ENCODE measurements around the gene TEAD3. TPM values are rescaled to one million over a fixed set of nuclear protein-coding genes. Genes with fewer than 3 reads are reported as not detected.

The TEAD3 gene
- total RNA-seq, 1 donor: 11.2 TPM

DNA sequence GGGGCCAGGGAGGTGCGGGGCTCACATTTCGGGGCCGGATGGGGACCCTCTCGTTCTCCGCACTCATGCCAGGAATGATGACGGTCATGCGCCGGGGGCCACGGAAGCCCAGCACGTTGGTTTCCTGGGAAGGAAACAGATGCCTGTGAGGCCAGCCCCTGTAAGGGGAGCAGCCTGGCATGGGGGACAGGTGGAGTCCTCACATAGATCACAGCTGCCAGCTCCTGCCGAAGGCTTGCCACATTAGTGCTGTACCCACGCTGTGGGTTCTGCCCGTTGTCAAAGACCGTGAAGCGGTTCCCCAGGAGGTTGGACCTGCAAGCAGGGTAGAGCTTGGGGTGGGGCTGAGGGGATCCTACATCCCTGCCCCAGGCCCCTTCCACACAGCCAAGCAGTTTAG, 6.7 kb upstream of the TEAD3 start:
- peaks cover 6% of the 10 kb centered on the region for H3K4me1 ChIP-seq (ENCODE audit: insufficient read depth, low read length)
- H3K36me3 ChIP-seq (ENCODE audit: insufficient read depth, low read length): no peaks in the 10 kb centered on the region
- no peak overlapping the region for H3K4me3 ChIP-seq (ENCODE audit: insufficient read depth, low read length)
- no peak overlapping the region for H3K27ac ChIP-seq (ENCODE audit: low read depth, low read length)
- H4K20me1 ChIP-seq (ENCODE audit: insufficient read depth, low read length): peaks cover 3% of the 10 kb centered on the region
- H3K79me2 ChIP-seq (ENCODE audit: insufficient read depth, low read length): no peaks in the 10 kb centered on the region
- peaks cover 27% of the 10 kb centered on the region for H3K27me3 ChIP-seq (ENCODE audit: insufficient read depth, low read length)
- TF ChIP-seq, protein P1, sequence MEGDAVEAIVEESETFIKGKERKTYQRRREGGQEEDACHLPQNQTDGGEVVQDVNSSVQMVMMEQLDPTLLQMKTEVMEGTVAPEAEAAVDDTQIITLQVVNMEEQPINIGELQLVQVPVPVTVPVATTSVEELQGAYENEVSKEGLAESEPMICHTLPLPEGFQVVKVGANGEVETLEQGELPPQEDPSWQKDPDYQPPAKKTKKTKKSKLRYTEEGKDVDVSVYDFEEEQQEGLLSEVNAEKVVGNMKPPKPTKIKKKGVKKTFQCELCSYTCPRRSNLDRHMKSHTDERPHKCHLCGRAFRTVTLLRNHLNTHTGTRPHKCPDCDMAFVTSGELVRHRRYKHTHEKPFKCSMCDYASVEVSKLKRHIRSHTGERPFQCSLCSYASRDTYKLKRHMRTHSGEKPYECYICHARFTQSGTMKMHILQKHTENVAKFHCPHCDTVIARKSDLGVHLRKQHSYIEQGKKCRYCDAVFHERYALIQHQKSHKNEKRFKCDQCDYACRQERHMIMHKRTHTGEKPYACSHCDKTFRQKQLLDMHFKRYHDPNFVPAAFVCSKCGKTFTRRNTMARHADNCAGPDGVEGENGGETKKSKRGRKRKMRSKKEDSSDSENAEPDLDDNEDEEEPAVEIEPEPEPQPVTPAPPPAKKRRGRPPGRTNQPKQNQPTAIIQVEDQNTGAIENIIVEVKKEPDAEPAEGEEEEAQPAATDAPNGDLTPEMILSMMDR (IDR thresholded peaks at IDR 0.05; ENCODE audit: extremely low read depth, low read depth, low read length): no peak
- peak; percentile 37 for DNase-seq (ENCODE audit: insufficient read length, low spot score, missing footprints)
- H3K4me2 ChIP-seq (ENCODE audit: insufficient read depth, low read length): no peak overlapping the region
- H3K9me3 ChIP-seq (ENCODE audit: low read depth, low read length): no peaks in the 10 kb centered on the region
- no peak overlapping the region for H2AFZ ChIP-seq (ENCODE audit: low read length)

DNA sequence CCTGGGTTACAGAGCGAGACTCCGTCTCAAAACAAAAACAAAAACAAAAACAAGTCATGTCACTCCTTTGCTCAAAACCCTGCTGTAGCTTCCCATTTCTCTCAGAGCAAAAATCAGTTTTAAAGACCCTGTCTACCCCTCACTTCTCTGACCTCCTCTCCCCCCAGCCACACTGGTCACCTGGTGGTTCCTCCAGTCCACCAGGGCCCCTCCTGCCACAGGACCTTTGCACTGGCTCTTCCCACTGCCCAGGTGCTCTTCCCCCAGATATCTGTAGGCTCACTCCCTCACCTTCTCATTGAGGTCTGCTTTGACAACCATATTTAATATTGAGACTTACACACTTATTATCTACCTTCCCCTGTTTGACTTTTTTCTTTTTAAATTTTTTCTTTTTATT, 4.9 kb upstream of the TEAD3 start:
- H2AFZ ChIP-seq (ENCODE audit: low read length): no peak overlapping the region
- H3K9me3 ChIP-seq (ENCODE audit: low read depth, low read length): no peaks in the 10 kb centered on the region
- peaks cover 6% of the 10 kb centered on the region for H3K4me1 ChIP-seq (ENCODE audit: insufficient read depth, low read length)
- peaks cover 3% of the 10 kb centered on the region for H4K20me1 ChIP-seq (ENCODE audit: insufficient read depth, low read length)
- no peaks in the 10 kb centered on the region for H3K79me2 ChIP-seq (ENCODE audit: insufficient read depth, low read length)
- H3K27ac ChIP-seq (ENCODE audit: low read depth, low read length): no peak overlapping the region
- H3K36me3 ChIP-seq (ENCODE audit: insufficient read depth, low read length): no peaks in the 10 kb centered on the region
- no peak overlapping the region for H3K4me3 ChIP-seq (ENCODE audit: insufficient read depth, low read length)
- TF ChIP-seq, protein P1 (IDR thresholded peaks at IDR 0.05; ENCODE audit: extremely low read depth, low read depth, low read length): no peak
- H3K27me3 ChIP-seq (ENCODE audit: insufficient read depth, low read length): peaks cover 21% of the 10 kb centered on the region
- H3K4me2 ChIP-seq (ENCODE audit: insufficient read depth, low read length): no peak overlapping the region
- DNase-seq (ENCODE audit: insufficient read length, low spot score, missing footprints): peak; percentile 36

DNA sequence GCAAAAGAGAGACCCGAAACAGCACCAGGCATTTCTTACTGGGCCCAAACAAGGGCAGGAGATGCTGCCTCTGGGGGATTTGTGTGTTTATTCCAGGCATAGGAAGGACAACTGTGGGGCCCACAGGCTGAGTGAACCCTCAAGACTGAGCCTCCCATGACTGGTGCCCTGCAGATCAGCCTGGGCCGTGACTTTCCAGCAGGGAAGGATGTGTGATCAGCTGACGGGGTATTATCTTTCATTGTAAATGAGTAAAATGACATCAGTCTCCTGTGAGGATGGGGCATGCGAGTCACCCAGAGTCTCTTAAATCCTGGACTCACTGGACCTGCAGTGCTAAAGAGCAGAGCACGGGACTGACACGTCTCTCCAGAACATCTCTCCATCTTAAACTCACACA, 3.9 kb upstream of the TEAD3 start:
- Histone ChIP-seq H3K36me3 (ENCODE audit: insufficient read depth, low read length) (no peaks in the 10 kb centered on the region), H4K20me1 (ENCODE audit: insufficient read depth, low read length) (peaks cover 5% of the 10 kb centered on the region), H3K79me2 (ENCODE audit: insufficient read depth, low read length) (peaks cover 5% of the 10 kb centered on the region), H3K4me2 (ENCODE audit: insufficient read depth, low read length) (no peak overlapping the region), H3K9me3 (ENCODE audit: low read depth, low read length) (no peaks in the 10 kb centered on the region), H3K27ac (ENCODE audit: low read depth, low read length) (no peak overlapping the region), H3K27me3 (ENCODE audit: insufficient read depth, low read length) (peaks cover 13% of the 10 kb centered on the region), H3K4me1 (ENCODE audit: insufficient read depth, low read length) (peaks cover 9% of the 10 kb centered on the region), H3K4me3 (ENCODE audit: insufficient read depth, low read length) (no peak overlapping the region), H2AFZ (ENCODE audit: low read length) (peak overlapping the region; percentile 29)
- DNase-seq (ENCODE audit: insufficient read length, low spot score, missing footprints): peak; percentile 91
- TF ChIP-seq, protein P1 (IDR thresholded peaks at IDR 0.05; ENCODE audit: extremely low read depth, low read depth, low read length): no peak

DNA sequence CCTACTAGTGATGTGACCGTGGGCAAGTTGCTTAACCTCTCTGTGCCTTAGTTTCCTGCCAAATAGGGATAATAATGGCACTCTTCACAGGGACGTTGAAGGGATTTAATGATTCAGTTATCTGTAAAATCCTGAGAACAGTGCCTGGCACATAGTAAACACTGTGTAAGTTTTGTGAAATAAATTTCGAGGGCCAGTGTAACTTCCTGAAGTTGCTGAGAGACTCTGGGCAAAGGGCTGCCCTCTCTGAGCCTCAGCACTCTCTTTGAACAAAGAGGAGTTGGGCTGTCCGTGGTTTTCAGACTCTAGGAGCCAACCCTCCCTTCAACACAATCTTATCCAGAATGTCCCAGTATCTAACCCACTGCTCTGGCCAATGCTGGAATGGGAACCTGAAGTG, 2.5 kb upstream of the TEAD3 start:
- H2AFZ ChIP-seq (ENCODE audit: low read length): no peak overlapping the region
- H3K27ac ChIP-seq (ENCODE audit: low read depth, low read length): no peak overlapping the region
- no peak overlapping the region for H3K4me2 ChIP-seq (ENCODE audit: insufficient read depth, low read length)
- TF ChIP-seq, protein P1 (IDR thresholded peaks at IDR 0.05; ENCODE audit: extremely low read depth, low read depth, low read length): no peak
- peaks cover 17% of the 10 kb centered on the region for H4K20me1 ChIP-seq (ENCODE audit: insufficient read depth, low read length)
- peak; percentile 63 for DNase-seq (ENCODE audit: insufficient read length, low spot score, missing footprints)
- peaks cover 6% of the 10 kb centered on the region for H3K27me3 ChIP-seq (ENCODE audit: insufficient read depth, low read length)
- no peak overlapping the region for H3K4me3 ChIP-seq (ENCODE audit: insufficient read depth, low read length)
- no peaks in the 10 kb centered on the region for H3K9me3 ChIP-seq (ENCODE audit: low read depth, low read length)
- peaks cover 19% of the 10 kb centered on the region for H3K4me1 ChIP-seq (ENCODE audit: insufficient read depth, low read length)
- H3K36me3 ChIP-seq (ENCODE audit: insufficient read depth, low read length): no peaks in the 10 kb centered on the region
- peaks cover 19% of the 10 kb centered on the region for H3K79me2 ChIP-seq (ENCODE audit: insufficient read depth, low read length)

Measured in osteoblast (primary cell).